GM15510 (cell line): ENCODE measurements around the gene UBL4A.

Source experiments
- POLR2A ChIP-seq: IDR thresholded peaks from 3 replicates; pipeline ENCODE4 v1.6.1; 2011; ENCODE audit warnings: borderline replicate concordance; ENCODE audit not compliant: insufficient read length; ENCODE audit errors: extremely low read depth

The UBL4A gene

DNA sequence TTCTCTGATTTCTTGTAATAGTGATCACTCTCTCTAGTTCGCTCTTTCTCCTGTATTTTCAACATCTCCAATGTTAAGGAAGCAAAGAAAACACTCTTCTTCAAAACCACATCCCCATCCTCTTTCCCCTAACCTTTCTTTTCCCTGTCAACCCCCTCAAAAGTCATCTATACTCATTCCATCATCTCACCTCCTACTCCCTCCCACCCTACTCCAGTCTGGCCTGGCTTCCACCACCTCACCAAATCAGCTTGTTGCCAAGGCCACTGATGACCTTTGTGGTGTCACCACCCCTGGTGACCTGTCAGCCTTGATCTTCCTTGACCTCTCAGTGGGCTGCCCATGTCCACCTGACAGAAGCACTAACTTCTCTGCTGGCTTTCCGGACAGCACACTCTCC lies 27.3 kb upstream of the UBL4A start:
- no peak for TF ChIP-seq POLR2A

DNA sequence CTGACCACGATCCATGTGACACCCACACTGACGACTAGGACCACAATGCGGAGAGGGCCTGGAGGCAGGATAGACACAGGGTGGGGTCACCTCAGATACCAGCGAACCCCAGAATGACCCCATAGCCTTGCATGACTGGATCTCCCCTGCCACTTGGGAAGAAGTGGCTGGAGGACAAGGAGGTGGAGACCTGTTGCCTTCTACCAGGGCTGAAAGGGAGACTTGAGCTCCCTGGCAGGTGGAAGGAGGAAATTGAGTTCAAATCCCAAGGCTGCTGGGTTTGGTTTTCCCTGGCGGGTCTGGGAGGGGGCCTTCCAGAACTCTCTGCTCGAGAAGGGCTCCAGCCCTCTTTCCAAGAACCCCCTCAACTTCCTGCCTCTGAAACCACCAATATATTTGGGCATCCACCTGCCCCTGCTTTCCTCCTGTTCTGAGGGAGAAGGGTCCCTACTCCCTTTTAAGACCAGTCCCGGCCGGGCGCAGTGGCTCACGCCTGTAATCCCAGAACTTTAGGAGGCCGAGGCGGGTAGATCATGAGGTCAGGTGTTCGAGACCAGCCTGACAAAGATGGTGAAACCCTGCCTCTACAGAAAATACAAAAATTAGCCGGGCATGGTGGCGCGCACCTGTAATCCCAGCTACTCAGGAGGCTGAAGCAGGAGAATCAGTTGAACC lies 26.6 kb upstream of the UBL4A start:
- TF ChIP-seq POLR2A = no peak

- no peak for TF ChIP-seq POLR2A
These were observed 25.3 kb upstream of the UBL4A start for GRCh38 chrX:154511761-154512160.

GRCh38 chrX:154509455-154509854 lies 23.0 kb upstream of the UBL4A start:
- no peak for TF ChIP-seq POLR2A

DNA sequence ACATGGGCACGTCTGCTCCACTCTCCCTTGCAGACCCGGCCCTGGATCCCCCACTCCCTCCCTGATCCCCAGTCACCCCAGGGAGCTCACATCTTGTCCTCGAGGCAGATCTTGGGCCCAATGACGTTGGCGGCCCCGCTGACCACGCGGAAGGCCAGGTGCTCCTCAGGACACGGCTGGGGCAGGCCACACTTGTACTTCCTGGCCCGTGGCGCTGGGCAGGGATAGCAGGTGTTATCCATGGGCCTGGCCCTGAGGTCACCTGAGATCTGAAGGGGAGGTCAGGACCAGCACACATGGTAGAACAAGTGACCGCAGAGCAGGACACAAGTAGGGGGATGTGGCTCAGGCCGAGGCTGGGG lies 21.9 kb upstream of the UBL4A start:
- no peak for TF ChIP-seq POLR2A

GRCh38 chrX:154507673-154508383 lies 21.4 kb upstream of the UBL4A start:
- TF ChIP-seq POLR2A = no peak

- TF ChIP-seq POLR2A = no peak
These were observed 20.3 kb upstream of the UBL4A start for GRCh38 chrX:154506483-154507332.

DNA sequence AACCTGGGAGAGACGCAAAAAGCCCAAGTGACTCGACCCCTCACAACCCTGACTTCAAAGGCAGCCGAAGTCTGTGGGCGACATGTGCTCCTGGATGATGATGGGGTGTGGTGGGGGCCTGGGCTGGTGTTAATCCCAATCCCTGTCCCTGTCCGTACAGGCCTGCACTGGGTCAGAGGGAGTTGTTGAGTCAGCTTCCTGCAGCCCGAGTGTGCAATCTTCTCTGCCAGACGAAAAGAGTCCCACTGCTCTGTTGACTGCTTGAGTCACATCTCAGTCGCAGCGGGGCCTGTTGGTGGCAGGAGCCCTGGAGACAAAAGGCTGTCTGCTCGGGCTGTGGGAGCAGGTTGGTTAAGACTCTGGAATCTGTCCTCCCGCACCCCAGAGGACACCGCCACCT lies 19.3 kb upstream of the UBL4A start:
- no peak for TF ChIP-seq POLR2A

GRCh38 chrX:154502989-154503388 lies 16.6 kb upstream of the UBL4A start:
- no peak for TF ChIP-seq POLR2A

DNA sequence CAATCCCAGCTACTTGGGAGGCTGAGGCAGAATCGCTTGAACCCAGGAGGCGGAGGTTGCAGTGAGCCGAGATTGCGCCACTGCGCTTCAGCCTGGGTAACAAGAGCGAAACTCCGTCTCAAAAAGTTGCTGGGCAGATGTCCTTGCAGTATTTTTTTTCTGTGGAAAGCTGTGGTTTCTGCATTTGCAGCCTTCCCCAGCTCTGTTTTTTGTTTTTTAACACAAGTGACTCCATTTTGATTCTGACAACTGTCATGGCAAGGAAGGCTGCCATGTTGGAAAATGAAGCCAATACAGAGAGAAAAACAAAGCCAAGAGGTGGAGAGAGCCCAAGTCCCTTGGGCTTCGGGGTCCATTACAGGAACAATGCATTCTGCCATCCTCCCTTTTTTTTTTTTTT lies 15.7 kb upstream of the UBL4A start:
- no peak for TF ChIP-seq POLR2A

DNA sequence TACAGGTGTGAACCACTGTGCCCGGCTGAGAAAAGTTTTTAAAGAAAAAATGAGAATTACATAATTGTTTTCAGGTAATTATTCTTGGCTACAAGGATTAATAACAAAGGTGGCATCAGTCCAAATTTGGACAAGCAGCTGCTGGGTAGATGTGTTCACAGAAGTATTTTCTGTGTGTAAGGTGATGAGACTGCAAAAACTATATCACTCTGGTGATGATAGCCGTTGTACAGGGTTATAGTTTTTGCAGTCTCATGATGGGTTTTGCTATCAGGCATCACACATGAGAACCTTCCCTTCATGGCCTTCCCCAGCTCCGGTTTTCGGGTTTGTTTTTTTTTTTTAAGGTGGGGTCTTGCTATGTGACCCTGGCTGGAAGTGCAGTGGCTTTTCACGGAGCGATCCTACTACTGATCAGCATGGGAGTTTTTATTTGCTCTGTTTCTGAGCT lies 9.1 kb upstream of the UBL4A start:
- TF ChIP-seq POLR2A = no peak

GRCh38 chrX:154494715-154495114 lies 8.3 kb upstream of the UBL4A start:
- TF ChIP-seq POLR2A = no peak

GRCh38 chrX:154490414-154491083 lies 4.1 kb upstream of the UBL4A start, which contains the start of gene SLC10A3:
SLC10A3 (minus strand) TSS chrX:154490629; CDS start chrX:154488940, 1,689 bp downstream.
- TF ChIP-seq POLR2A = peak; percentile 92

- no peak for TF ChIP-seq POLR2A
These were observed 3.6 kb upstream of the UBL4A start for GRCh38 chrX:154490021-154490413.

DNA sequence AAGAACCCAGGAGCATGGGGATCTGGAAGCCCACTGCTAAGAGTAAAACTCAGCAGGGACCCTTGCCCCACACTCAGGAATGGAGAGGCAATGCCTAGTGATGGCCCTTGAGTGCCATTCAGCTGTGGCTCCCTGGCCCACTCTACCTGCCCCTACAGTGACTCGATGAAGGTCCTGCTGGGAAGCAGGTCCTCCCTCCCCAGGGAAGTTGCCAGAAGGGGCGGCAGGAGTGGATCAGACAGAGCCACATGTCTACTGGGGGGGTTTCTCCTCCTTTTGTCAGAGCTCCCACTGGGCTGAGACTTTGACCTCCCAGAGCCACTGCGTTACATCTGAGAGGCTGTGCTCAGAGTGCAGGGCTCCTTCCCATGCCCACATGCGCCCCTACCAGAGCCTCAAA lies 2.8 kb upstream of the UBL4A start:
- no peak for TF ChIP-seq POLR2A

DNA sequence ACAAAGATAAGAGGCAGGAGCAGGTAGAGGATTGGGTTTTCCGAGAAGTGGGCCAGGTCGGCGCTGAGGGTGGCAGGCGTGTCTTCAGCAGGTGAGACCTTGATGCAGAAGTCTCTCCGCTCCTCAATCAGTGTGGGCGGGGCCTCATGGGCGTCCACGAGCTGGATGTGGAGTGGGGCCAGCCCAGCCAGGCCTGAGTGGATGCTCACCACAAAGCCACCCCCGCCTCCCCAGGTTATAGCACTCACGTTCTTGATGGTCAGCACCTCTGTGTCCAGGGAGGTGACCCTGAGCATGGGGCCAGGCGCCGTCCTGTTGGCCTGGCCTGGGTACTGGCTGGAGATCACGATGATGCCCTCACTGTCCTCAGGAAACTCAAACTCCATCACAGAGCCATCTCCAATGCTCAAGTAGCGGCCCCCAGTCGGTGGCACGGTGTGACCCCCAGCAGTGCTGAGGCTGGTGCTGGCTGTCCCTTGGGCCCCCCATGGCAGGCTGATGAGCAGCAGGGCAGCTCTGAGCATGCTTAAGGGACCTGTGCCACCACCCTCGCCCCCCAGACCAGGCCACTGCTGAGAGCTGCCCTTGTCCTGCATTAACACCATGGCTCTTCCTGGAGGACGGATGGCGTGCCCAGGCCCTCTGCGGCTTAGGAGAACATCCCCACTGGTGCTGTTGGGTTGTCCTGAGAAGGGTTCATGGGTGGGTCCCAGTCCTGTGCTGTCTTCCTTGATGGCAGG lies 2.1 kb upstream of the UBL4A start:
- TF ChIP-seq POLR2A = no peak
